Fibroblast of the aortic adventitia (primary cell): ENCODE data around the gene SRD5A3. TPM values are rescaled to one million over a fixed set of nuclear protein-coding genes. Genes with fewer than 3 reads are reported as not detected.

Experiments used
- DNase-seq: peaks from one replicate; pipeline ENCODE4 v3.0.0-alpha.2; 2010; ENCODE audit warnings: low read depth
- H3K4me3 ChIP-seq: 2 replicates; pipeline ENCODE4 v1.5.1; 2011; ENCODE audit warnings: low read depth, mild to moderate bottlenecking, control low read depth, low read length, moderate library complexity
- CTCF ChIP-seq: IDR thresholded peaks from 2 replicates; pipeline ENCODE4 v1.5.1; 2011; ENCODE audit warnings: mild to moderate bottlenecking, low read length, control low read depth, inconsistent platforms; ENCODE audit not compliant: insufficient read depth
- total RNA-seq: library from RNA; depleted of rRNA; stranded (reverse); fragments of >200 nt; gene quantifications from 2 replicates; pipeline ENCODE4 v1.2.3, GENCODE V29; 2012; ENCODE audit warnings: low replicate concordance

Gene SRD5A3
- total RNA-seq, 1 donor, result 22.2 TPM

- TF ChIP-seq CTCF, result no peak
- DNase-seq, result no peak
- peak overlapping the region; percentile 76 for H3K4me3 ChIP-seq
Observed at GRCh38 chr4:55399581-55399980, 53.5 kb downstream of the SRD5A3 start.

- no peak for DNase-seq
- TF ChIP-seq CTCF, result no peak
- no peak overlapping the region for H3K4me3 ChIP-seq
Observed at GRCh38 chr4:55405073-55405472, 59.0 kb downstream of the SRD5A3 start.

- no peak overlapping the region for H3K4me3 ChIP-seq
- no peak for DNase-seq
- no peak for TF ChIP-seq CTCF
Observed at GRCh38 chr4:55406545-55406944, 60.5 kb downstream of the SRD5A3 start.

GRCh38 chr4:55407119-55407518, 61.1 kb downstream of the SRD5A3 start:
- no peak for TF ChIP-seq CTCF
- DNase-seq, result no peak
- no peak overlapping the region for H3K4me3 ChIP-seq

- H3K4me3 ChIP-seq, result no peak overlapping the region
- TF ChIP-seq CTCF, result no peak
- DNase-seq, result no peak
Observed at GRCh38 chr4:55407764-55408163, 61.7 kb downstream of the SRD5A3 start.

GRCh38 chr4:55409468-55410171, 63.6 kb downstream of the SRD5A3 start:
- peak; percentile 71 for DNase-seq
- TF ChIP-seq CTCF, result peak; percentile 39
- no peak overlapping the region for H3K4me3 ChIP-seq

GRCh38 chr4:55410431-55410830, 64.4 kb downstream of the SRD5A3 start:
- no peak for DNase-seq
- no peak for TF ChIP-seq CTCF
- H3K4me3 ChIP-seq, result no peak overlapping the region
